IPS-15b (cell line): Measurements from ENCODE around the gene HCAR2.
"Not testable (repeated sequence)": the region's sequence is repeated elsewhere in the genome, so short reads cannot be mapped to it uniquely, and the experiment has no call there.

Experiments used
- H3K27me3 ChIP-seq: one replicate; pipeline ENCODE4 v1.6.1; 2013; ENCODE audit warnings: low read length; ENCODE audit not compliant: control insufficient read depth, insufficient read depth
- H3K36me3 ChIP-seq: one replicate; pipeline ENCODE4 v1.6.1; 2013; ENCODE audit warnings: low read length; ENCODE audit not compliant: control insufficient read depth, insufficient read depth
- H3K4me1 ChIP-seq: one replicate; pipeline ENCODE4 v1.6.1; 2013; ENCODE audit warnings: mild to moderate bottlenecking, low read length; ENCODE audit not compliant: control insufficient read depth, insufficient read depth
- H3K4me3 ChIP-seq: one replicate; pipeline ENCODE4 v1.5.1; 2013; ENCODE audit warnings: low read depth, low read length
- H3K9ac ChIP-seq: one replicate; pipeline ENCODE4 v1.6.1; 2013; ENCODE audit warnings: low read depth, mild to moderate bottlenecking, low read length
- H3K9me3 ChIP-seq: one replicate; pipeline ENCODE4 v1.6.1; 2013; ENCODE audit warnings: mild to moderate bottlenecking, low read length; ENCODE audit not compliant: control insufficient read depth, insufficient read depth

HCAR2 gene

DNA sequence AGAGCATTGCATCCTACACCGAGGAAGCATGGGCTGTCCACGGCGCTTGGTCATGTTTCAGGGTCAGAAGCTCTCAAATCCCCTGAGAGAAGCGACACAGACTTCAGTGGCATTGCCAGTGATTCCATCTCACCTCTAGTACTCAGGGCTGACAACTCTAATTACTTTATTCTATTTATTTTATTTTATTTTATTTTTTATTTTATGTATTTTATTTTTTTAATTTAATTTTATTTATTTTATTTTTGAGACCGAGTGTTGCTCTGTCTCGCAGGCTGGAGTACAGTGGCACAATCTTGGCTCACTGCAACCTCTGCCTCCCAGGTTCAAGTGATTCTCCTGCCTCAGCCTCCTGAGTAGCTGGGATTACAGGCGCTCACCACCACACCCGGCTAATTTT, 49.9 kb downstream of the HCAR2 start:
- H3K27me3 ChIP-seq, H3K9ac ChIP-seq, H3K36me3 ChIP-seq, H3K4me3 ChIP-seq, H3K4me1 ChIP-seq, H3K9me3 ChIP-seq: not testable (repeated sequence)

DNA sequence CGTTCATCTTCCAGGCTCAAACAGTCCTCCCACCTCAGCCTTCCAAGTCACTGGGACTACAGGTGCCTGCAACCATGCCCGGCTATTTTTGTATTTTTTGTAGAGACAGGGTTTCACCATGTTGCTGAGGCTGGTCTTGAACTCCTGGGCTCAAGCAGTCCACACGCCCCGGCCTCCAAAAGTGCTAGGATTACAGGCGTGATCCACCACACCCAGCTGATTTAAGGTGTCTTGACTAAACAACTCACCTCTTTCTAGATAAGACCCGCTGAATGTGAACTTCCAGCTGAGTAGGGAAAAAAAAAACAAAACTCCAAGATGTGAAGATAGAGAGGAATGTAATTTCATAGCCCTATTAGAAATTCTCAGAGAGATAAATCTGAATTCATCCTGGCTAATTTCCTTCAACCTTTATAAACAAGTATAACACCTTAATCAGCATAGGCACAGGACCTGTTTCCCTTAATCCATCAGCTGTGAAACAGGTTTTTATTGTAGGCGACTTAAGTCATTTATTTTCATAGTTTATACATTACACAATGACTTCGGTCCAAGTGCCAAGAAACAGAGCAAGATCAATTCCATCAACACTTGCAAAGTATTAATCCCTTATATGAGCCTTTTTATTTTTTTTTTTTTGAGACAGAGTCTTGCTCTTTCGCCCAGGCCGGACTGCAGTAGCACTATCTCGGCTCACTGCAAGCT, 51.5 kb downstream of the HCAR2 start:
- H3K4me3 ChIP-seq = no peak overlapping the region
- H3K4me1 ChIP-seq = no peaks in the 10 kb centered on the region
- H3K9me3 ChIP-seq = no peaks in the 10 kb centered on the region
- H3K9ac ChIP-seq = no peak overlapping the region
- H3K36me3 ChIP-seq = no peaks in the 10 kb centered on the region
- H3K27me3 ChIP-seq = no peaks in the 10 kb centered on the region
